ENCODE measurements around the gene CAP1.

GRCh38 chr1:40042341-40042740 lies 1.8 kb downstream of the CAP1 start:
- TF ChIP-seq, protein P1, sequence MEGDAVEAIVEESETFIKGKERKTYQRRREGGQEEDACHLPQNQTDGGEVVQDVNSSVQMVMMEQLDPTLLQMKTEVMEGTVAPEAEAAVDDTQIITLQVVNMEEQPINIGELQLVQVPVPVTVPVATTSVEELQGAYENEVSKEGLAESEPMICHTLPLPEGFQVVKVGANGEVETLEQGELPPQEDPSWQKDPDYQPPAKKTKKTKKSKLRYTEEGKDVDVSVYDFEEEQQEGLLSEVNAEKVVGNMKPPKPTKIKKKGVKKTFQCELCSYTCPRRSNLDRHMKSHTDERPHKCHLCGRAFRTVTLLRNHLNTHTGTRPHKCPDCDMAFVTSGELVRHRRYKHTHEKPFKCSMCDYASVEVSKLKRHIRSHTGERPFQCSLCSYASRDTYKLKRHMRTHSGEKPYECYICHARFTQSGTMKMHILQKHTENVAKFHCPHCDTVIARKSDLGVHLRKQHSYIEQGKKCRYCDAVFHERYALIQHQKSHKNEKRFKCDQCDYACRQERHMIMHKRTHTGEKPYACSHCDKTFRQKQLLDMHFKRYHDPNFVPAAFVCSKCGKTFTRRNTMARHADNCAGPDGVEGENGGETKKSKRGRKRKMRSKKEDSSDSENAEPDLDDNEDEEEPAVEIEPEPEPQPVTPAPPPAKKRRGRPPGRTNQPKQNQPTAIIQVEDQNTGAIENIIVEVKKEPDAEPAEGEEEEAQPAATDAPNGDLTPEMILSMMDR (IDR thresholded peaks at IDR 0.05), result no peak
- TF ChIP-seq EP300 (IDR thresholded peaks at IDR 0.05), result no peak
- no peak for TF ChIP-seq POLR2AphosphoS5 (IDR thresholded peaks at IDR 0.05)
- TF ChIP-seq POLR2A (IDR thresholded peaks at IDR 0.05; ENCODE audit: low read depth), result no peak

All from esophagus muscularis mucosa (tissue), 4 donors.